RWPE1 (cell line): ENCODE data around the gene NMT1.
A peak's percentile ranks its signal among the peaks of the same experiment; 100 is the strongest.

ENCODE experiments used
- CTCF ChIA-PET: fragments of 350-600 bp; sonication (Branson Sonifier 250); formaldehyde crosslinking; extraction: SDS; loops from one replicate; lab custom pipeline; 2021; lab: Yijun Ruan, JAX
- POLR2A ChIA-PET: fragments of 400-600 bp; formaldehyde crosslinking; extraction: SDS; loops from one replicate; lab custom pipeline; 2020; ENCODE audit warnings: antibody characterized with exemption; ENCODE audit not compliant: low non-redundant PET; lab: Yijun Ruan, JAX
- DNase-seq: peaks from one replicate; pipeline ENCODE4 v3.0.0; 2012; ENCODE audit warnings: low spot score
- H3K27ac ChIP-seq: fragments of 450-650 bp; 2 replicates; pipeline ENCODE4 v1.5.1; 2017
- CTCF ChIP-seq: fragments of 450-650 bp; conservative IDR thresholded peaks from 2 replicates; pipeline ENCODE4 v1.5.1; 2017; ENCODE audit warnings: low read depth, mild to moderate bottlenecking

NMT1 gene

GRCh38 chr17:45098869-45099616 lies 37.9 kb downstream of the NMT1 start:
- peak; percentile 89 for DNase-seq
- peak; percentile 96 for TF ChIP-seq CTCF
- POLR2A ChIA-PET = no interaction called here
- CTCF ChIA-PET = interaction anchor here (0.5 to 2.6 kb wide), 31 partner anchors 9 to 189 kb away, joined by 3 to 29 read pairs (median 4); partner anchors contain the start of genes ACBD4 and NMT1
- H3K27ac ChIP-seq = peak overlapping the region; percentile 95

GRCh38 chr17:45101546-45101882 lies 40.4 kb downstream of the NMT1 start:
- peak overlapping the region; percentile 81 for H3K27ac ChIP-seq
- no peak for TF ChIP-seq CTCF
- CTCF ChIA-PET = no interaction called here
- POLR2A ChIA-PET = no interaction called here
- no peak for DNase-seq

GRCh38 chr17:45101883-45102811 lies 41.0 kb downstream of the NMT1 start:
- CTCF ChIA-PET = no interaction called here

GRCh38 chr17:45102856-45103255 lies 41.7 kb downstream of the NMT1 start:
- POLR2A ChIA-PET = no interaction called here
- CTCF ChIA-PET = no interaction called here
- H3K27ac ChIP-seq = peak overlapping the region; percentile 81
- no peak for DNase-seq
- TF ChIP-seq CTCF = no peak

More at GRCh38 chr17:45101883-45102811, 41.0 kb downstream of the NMT1 start:
- TF ChIP-seq CTCF = no peak
- peak overlapping the region; percentile 81 for H3K27ac ChIP-seq
- POLR2A ChIA-PET = no interaction called here
- DNase-seq = peak; percentile 48

- ChIA-PET POLR2A (no interaction called here), CTCF (no interaction called here)
- TF ChIP-seq CTCF = no peak
- H3K27ac ChIP-seq = peak overlapping the region; percentile 81
- DNase-seq = no peak
Observed at GRCh38 chr17:45103269-45103795, 42.2 kb downstream of the NMT1 start.

- DNase-seq = no peak
- ChIA-PET POLR2A (interaction anchor here (0.6 kb wide), 1 partner anchor 30 kb away, joined by 4 read pairs; no protein-coding TSS in a partner anchor), CTCF (no interaction called here)
- no peak for TF ChIP-seq CTCF
- H3K27ac ChIP-seq = peak overlapping the region; percentile 81
Observed at GRCh38 chr17:45104029-45104428, 42.9 kb downstream of the NMT1 start.
